Left ventricle myocardium inferior (tissue), 1 donor: Measurements from ENCODE around the gene MADCAM1. TPM values are rescaled to one million over a fixed set of nuclear protein-coding genes. Genes with fewer than 3 reads are reported as not detected.
A peak's percentile ranks its signal among the peaks of the same experiment; 100 is the strongest.

Source experiments
- DNase-seq: peaks from one replicate; pipeline ENCODE4 v3.0.0-alpha.2; 2020
- H3K27ac ChIP-seq: fragments of 200-600 bp; replicated peaks from 2 replicates; pipeline ENCODE4 v1.8.0; 2021
- H3K27me3 ChIP-seq: fragments of 200-600 bp; 2 replicates; pipeline ENCODE4 v1.8.0; 2021; ENCODE audit warnings: low read depth
- H3K36me3 ChIP-seq: fragments of 200-600 bp; 2 replicates; pipeline ENCODE4 v1.8.0; 2021
- H3K4me1 ChIP-seq: fragments of 200-600 bp; 2 replicates; pipeline ENCODE4 v1.8.0; 2021
- H3K4me3 ChIP-seq: fragments of 200-600 bp; 2 replicates; pipeline ENCODE4 v1.8.0; 2021; ENCODE audit warnings: mild to moderate bottlenecking, moderate library complexity
- H3K9me3 ChIP-seq: fragments of 200-600 bp; replicated peaks from 2 replicates; pipeline ENCODE4 v1.8.0; 2021
- CTCF ChIP-seq: fragments of 200-600 bp; IDR thresholded peaks from 2 replicates; pipeline ENCODE4 v1.8.0; 2021; ENCODE audit warnings: antibody characterized with exemption, mild to moderate bottlenecking, borderline replicate concordance
- intact Hi-C: fragments of 100-400 bp; cut with micrococcal nuclease; formaldehyde crosslinking; loops from one replicate; pipeline ENCODE4 v1.11.0; 2022
- total RNA-seq: library from RNA; stranded (reverse); fragmentation: NEBNext Ultra II Directional; extraction: Animal tissue kit (Norgen Biotek cat#: 25700); gene quantifications from one replicate; pipeline ENCODE4 v1.2.1, GENCODE V29; 2021
- donor health status: DM: no; HTN: yes; CAD: no; lungs with severe emphysema.

Gene MADCAM1
- total RNA-seq, 1 donor from 2014 or later, result 0.22 TPM

GRCh38 chr19:517721-518597 is 21.7 kb downstream of the MADCAM1 start:
- no peak overlapping the region for H3K4me3 ChIP-seq

GRCh38 chr19:518598-519231 is 22.4 kb downstream of the MADCAM1 start:
- Histone ChIP-seq H3K4me1 (no peaks in the 10 kb centered on the region), H3K36me3 (no peaks in the 10 kb centered on the region), H3K4me3 (no peak overlapping the region), H3K27ac (no peak overlapping the region), H3K9me3 (no peaks in the 10 kb centered on the region), H3K27me3 (no peaks in the 10 kb centered on the region)
- DNase-seq, result no peak
- TF ChIP-seq CTCF, result no peak
- intact Hi-C loops, result no loop called here

More at GRCh38 chr19:517721-518597, 21.7 kb downstream of the MADCAM1 start:
- Histone ChIP-seq H3K9me3 (no peaks in the 10 kb centered on the region), H3K27ac (no peak overlapping the region), H3K27me3 (no peaks in the 10 kb centered on the region), H3K36me3 (no peaks in the 10 kb centered on the region), H3K4me1 (no peaks in the 10 kb centered on the region)
- intact Hi-C loops, result no loop called here
- TF ChIP-seq CTCF, result no peak
- DNase-seq, result no peak

GRCh38 chr19:519449-519865 is 23.2 kb downstream of the MADCAM1 start:
- H3K27ac ChIP-seq, result no peak overlapping the region
- no peaks in the 10 kb centered on the region for H3K9me3 ChIP-seq
- intact Hi-C loops, result no loop called here
- DNase-seq, result no peak
- H3K27me3 ChIP-seq, result no peaks in the 10 kb centered on the region
- no peak overlapping the region for H3K4me3 ChIP-seq
- TF ChIP-seq CTCF, result no peak
- H3K36me3 ChIP-seq, result no peaks in the 10 kb centered on the region
- H3K4me1 ChIP-seq, result no peaks in the 10 kb centered on the region

- no peaks in the 10 kb centered on the region for H3K4me1 ChIP-seq
- no peak for DNase-seq
- H3K4me3 ChIP-seq, result no peak overlapping the region
- H3K27ac ChIP-seq, result no peak overlapping the region
- H3K36me3 ChIP-seq, result no peaks in the 10 kb centered on the region
- intact Hi-C loops, result no loop called here
- TF ChIP-seq CTCF, result no peak
- no peaks in the 10 kb centered on the region for H3K9me3 ChIP-seq
- H3K27me3 ChIP-seq, result peaks cover 18% of the 10 kb centered on the region
These were observed 26.4 kb downstream of the MADCAM1 start for GRCh38 chr19:522726-523125.

GRCh38 chr19:524062-524674 is 27.9 kb downstream of the MADCAM1 start:
- Histone ChIP-seq H3K4me1 (no peaks in the 10 kb centered on the region), H3K36me3 (no peaks in the 10 kb centered on the region), H3K27me3 (peaks cover 26% of the 10 kb centered on the region), H3K9me3 (no peaks in the 10 kb centered on the region), H3K27ac (no peak overlapping the region), H3K4me3 (peak overlapping the region; percentile 36)
- no peak for TF ChIP-seq CTCF
- peak; percentile 38 for DNase-seq
- intact Hi-C loops, result no loop called here
